PC-3 (cell line): Measurements from ENCODE around the gene KHNYN.

Experiments
- EZH2 ChIP-seq: fragments of 300-600 bp; sonication (generic); IDR thresholded peaks from one replicate; pipeline ENCODE4 v1.6.1; 2017; ENCODE audit warnings: antibody characterized with exemption, mild to moderate bottlenecking, low read length; ENCODE audit not compliant: unreplicated experiment
- EZH2phosphoT487 ChIP-seq: fragments of 300-600 bp; sonication (generic); IDR thresholded peaks from 2 replicates; pipeline ENCODE4 v1.6.1; 2018; ENCODE audit warnings: mild to moderate bottlenecking, antibody characterized with exemption, low read length, borderline replicate concordance
- TF ChIP-seq, protein P1 (sequence below): fragments of 300-600 bp; sonication (generic); conservative IDR thresholded peaks from 2 replicates; pipeline ENCODE4 v1.5.1; 2017; ENCODE audit warnings: antibody characterized with exemption, low read depth, mild to moderate bottlenecking, low read length

GRCh38 chr14:24417832-24418491 is 11.8 kb upstream of the KHNYN start:
- TF ChIP-seq, protein P1, sequence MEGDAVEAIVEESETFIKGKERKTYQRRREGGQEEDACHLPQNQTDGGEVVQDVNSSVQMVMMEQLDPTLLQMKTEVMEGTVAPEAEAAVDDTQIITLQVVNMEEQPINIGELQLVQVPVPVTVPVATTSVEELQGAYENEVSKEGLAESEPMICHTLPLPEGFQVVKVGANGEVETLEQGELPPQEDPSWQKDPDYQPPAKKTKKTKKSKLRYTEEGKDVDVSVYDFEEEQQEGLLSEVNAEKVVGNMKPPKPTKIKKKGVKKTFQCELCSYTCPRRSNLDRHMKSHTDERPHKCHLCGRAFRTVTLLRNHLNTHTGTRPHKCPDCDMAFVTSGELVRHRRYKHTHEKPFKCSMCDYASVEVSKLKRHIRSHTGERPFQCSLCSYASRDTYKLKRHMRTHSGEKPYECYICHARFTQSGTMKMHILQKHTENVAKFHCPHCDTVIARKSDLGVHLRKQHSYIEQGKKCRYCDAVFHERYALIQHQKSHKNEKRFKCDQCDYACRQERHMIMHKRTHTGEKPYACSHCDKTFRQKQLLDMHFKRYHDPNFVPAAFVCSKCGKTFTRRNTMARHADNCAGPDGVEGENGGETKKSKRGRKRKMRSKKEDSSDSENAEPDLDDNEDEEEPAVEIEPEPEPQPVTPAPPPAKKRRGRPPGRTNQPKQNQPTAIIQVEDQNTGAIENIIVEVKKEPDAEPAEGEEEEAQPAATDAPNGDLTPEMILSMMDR = no peak
- no peak for TF ChIP-seq EZH2phosphoT487
- no peak for TF ChIP-seq EZH2
